ENCODE measurements around the gene CYP4F3.
"Not testable (repeated sequence)": the region's sequence is repeated elsewhere in the genome, so short reads cannot be mapped to it uniquely, and the experiment has no call there.

CYP4F3 gene

GRCh38 chr19:15640904-15641597 lies 354 bp downstream of the CYP4F3 start:
- FAIRE-seq (no peak), DNase-seq (ENCODE audit: insufficient read length, low spot score) (no peak)
- TF ChIP-seq CTCF (IDR thresholded peaks at IDR 0.05; ENCODE audit: insufficient read depth, missing control alignments), result no peak

DNA sequence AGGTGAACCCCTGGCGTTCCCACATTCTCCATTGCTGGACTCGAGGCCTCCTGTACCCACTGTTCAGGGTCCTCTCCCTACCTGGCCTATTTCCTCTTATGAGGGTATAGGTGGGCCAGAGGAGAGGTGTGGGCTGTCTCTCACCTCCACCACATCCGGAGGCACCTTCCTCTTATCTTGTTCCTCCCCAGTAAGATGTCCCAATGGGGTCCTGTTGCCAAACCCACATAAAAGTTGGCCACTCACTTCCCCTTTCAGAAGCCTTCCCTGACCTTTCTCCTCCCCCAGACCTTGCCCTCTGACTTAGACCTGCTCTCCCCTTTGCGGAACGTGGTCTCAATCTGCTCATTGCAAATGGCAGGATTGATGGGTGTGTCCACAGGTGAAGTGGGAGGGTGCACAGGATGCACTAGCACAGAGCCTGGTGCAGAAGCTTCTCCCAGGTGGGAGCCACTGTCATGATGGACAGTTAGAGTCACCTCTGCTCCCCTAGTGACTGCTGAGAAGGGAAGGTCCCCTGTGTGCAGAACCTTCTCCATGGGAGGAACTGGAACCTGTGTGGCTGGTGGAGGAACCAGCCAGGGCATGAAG lies 1.3 kb downstream of the CYP4F3 start:
- no peak for TF ChIP-seq CTCF (IDR thresholded peaks at IDR 0.05; ENCODE audit: insufficient read depth, missing control alignments)
- DNase-seq (ENCODE audit: insufficient read length, low spot score), result no peak
- FAIRE-seq, result no peak

DNA sequence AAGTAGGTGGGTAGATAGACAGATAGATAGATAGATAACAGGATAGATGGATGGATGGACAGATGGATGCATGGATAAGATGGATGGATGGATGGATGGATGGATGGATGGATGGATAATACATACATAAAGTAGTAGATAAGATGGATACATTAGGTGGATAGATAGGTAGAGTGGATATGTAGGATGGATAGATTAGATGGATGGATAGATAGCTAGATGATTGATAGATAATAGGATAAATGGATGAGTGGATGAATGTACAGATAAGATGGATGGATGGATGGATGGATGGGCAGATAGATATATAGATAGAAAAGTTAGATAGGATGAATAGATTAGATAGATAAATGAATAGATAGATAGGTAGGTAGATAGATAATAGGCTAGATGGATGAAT lies 2.1 kb downstream of the CYP4F3 start:
- FAIRE-seq (no peak), DNase-seq (ENCODE audit: insufficient read length, low spot score) (no peak)
- no peak for TF ChIP-seq CTCF (IDR thresholded peaks at IDR 0.05; ENCODE audit: insufficient read depth, missing control alignments)

GRCh38 chr19:15643387-15643786 lies 2.7 kb downstream of the CYP4F3 start:
- DNase-seq (ENCODE audit: insufficient read length, low spot score), result no peak
- no peak for TF ChIP-seq CTCF (IDR thresholded peaks at IDR 0.05; ENCODE audit: insufficient read depth, missing control alignments)
- no peak for FAIRE-seq

DNA sequence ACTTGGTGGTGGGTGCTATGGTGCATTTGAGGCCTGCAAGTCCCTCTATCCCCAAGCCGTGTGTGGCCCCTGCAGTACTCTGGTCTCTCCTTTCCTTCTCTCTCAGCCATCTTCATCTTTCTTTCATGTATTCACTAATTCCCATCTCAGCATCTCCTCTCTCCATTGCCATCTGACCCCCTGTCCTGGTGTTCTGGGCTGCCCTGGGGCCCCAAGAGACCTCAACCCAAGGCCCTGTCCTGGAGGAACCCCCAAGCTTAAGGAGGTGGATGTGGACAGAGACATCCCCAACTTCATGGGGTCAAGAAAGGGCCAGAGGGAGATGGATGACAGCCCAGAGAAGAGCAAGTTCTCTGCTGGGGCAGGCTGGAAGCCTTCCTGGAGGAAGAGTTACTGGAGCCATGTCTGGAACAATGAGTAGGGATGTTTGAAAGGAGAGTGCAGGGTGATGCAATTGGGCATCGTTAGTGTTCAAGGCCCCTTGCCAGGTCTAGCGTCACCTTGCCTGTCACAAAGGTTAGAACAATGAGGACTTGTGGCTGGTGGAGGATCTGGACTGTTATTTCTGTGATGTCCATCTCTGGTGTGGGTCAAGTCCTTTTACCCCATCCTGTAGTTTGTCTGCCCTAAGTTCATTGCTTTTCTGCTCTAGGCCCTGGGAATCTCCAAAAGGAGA lies 3.5 kb downstream of the CYP4F3 start:
- FAIRE-seq, result no peak
- no peak for TF ChIP-seq CTCF (IDR thresholded peaks at IDR 0.05; ENCODE audit: insufficient read depth, missing control alignments)
- no peak for DNase-seq (ENCODE audit: insufficient read length, low spot score)

- no peak for TF ChIP-seq CTCF (IDR thresholded peaks at IDR 0.05; ENCODE audit: insufficient read depth, missing control alignments)
- FAIRE-seq, result no peak
- DNase-seq (ENCODE audit: insufficient read length, low spot score), result no peak
Observed at GRCh38 chr19:15644816-15645215, 4.1 kb downstream of the CYP4F3 start.

GRCh38 chr19:15649526-15649925 lies 8.8 kb downstream of the CYP4F3 start:
- DNase-seq (ENCODE audit: insufficient read length, low spot score), result no peak
- FAIRE-seq, result no peak
- TF ChIP-seq CTCF (IDR thresholded peaks at IDR 0.05; ENCODE audit: insufficient read depth, missing control alignments), result no peak

GRCh38 chr19:15650123-15650522 lies 9.4 kb downstream of the CYP4F3 start:
- not testable (repeated sequence) for FAIRE-seq; DNase-seq (ENCODE audit: insufficient read length, low spot score)

All from D721Med (cell line).